SK-N-SH treated with all-trans-retinoic acid at 6 μM for 48 hours (cell line): ENCODE results near the gene ATP5F1B.
A peak's percentile ranks its signal among the peaks of the same experiment; 100 is the strongest.

Experiments used
- ATAC-seq: fragments of 200-7000 bp; cut with Tn5 transposase; 3 replicates; pipeline ENCODE4 v1.9.1; 2020; ENCODE audit warnings: mild to moderate bottlenecking, moderate library complexity
- ARNTL ChIP-seq: fragments of 450-650 bp; formaldehyde crosslinking; IDR thresholded peaks from 2 replicates; pipeline ENCODE4 v1.5.0; 2020; ENCODE audit warnings: low read depth, mild to moderate bottlenecking, moderate library complexity, borderline replicate concordance
- BACH2 ChIP-seq: fragments of 250-450 bp; sonication (Bioruptor Pico); IDR thresholded peaks from 2 replicates; pipeline ENCODE4 v1.9.0; 2021; ENCODE audit warnings: mild to moderate bottlenecking, borderline replicate concordance
- CSDC2 ChIP-seq: fragments of 250-450 bp; sonication (Bioruptor Pico); IDR thresholded peaks from 2 replicates; pipeline ENCODE4 v1.5.0; 2020; ENCODE audit warnings: mild to moderate bottlenecking, moderate library complexity
- ESRRG ChIP-seq: fragments of 250-450 bp; sonication (Bioruptor Pico); IDR thresholded peaks from 2 replicates; pipeline ENCODE4 v1.6.1; 2021; ENCODE audit warnings: mild to moderate bottlenecking
- GLIS3 ChIP-seq: fragments of 250-450 bp; sonication (Bioruptor Pico); IDR thresholded peaks from 2 replicates; pipeline ENCODE4 v1.5.0; 2020; ENCODE audit warnings: mild to moderate bottlenecking, moderate library complexity
- OSR1 ChIP-seq: fragments of 250-450 bp; sonication (Bioruptor Pico); IDR thresholded peaks from 2 replicates; pipeline ENCODE4 v1.8.0; 2022; ENCODE audit warnings: moderate library complexity, mild to moderate bottlenecking, inconsistent platforms
- PPARA ChIP-seq: fragments of 250-450 bp; sonication (Bioruptor Pico); IDR thresholded peaks from 2 replicates; pipeline ENCODE4 v1.5.0; 2020; ENCODE audit warnings: mild to moderate bottlenecking, borderline replicate concordance
- RARB ChIP-seq: fragments of 250-450 bp; sonication (Bioruptor Pico); IDR thresholded peaks from 2 replicates; pipeline ENCODE4 v1.8.0; 2021; ENCODE audit warnings: mild to moderate bottlenecking, moderate library complexity
- SNAI2 ChIP-seq: fragments of 250-450 bp; sonication (Bioruptor Pico); IDR thresholded peaks from 2 replicates; pipeline ENCODE4 v1.5.0; 2020; ENCODE audit warnings: mild to moderate bottlenecking, moderate library complexity
- TCF4 ChIP-seq: fragments of 250-450 bp; sonication (Bioruptor Pico); IDR thresholded peaks from 2 replicates; pipeline ENCODE4 v1.8.0; 2021; ENCODE audit warnings: mild to moderate bottlenecking, moderate library complexity, borderline replicate concordance
- TOX ChIP-seq: fragments of 250-450 bp; sonication (Bioruptor Pico); IDR thresholded peaks from 2 replicates; pipeline ENCODE4 v1.8.0; 2021; ENCODE audit warnings: mild to moderate bottlenecking, moderate library complexity, borderline replicate concordance
- ZC3H10 ChIP-seq: fragments of 250-450 bp; sonication (Bioruptor Pico); IDR thresholded peaks from 2 replicates; pipeline ENCODE4 v1.5.1; 2021; ENCODE audit warnings: mild to moderate bottlenecking, moderate library complexity
- ZFP3 ChIP-seq: fragments of 250-450 bp; sonication (Bioruptor Pico); IDR thresholded peaks from 2 replicates; pipeline ENCODE4 v1.5.0; 2020; ENCODE audit warnings: mild to moderate bottlenecking, moderate library complexity
- ZNF70 ChIP-seq: fragments of 450-650 bp; formaldehyde crosslinking; IDR thresholded peaks from 2 replicates; pipeline ENCODE4 v1.5.0; 2020; ENCODE audit warnings: mild to moderate bottlenecking, moderate library complexity
- ZNF8 ChIP-seq: fragments of 450-650 bp; formaldehyde crosslinking; IDR thresholded peaks from 2 replicates; pipeline ENCODE4 v1.5.0; 2020; ENCODE audit warnings: mild to moderate bottlenecking, moderate library complexity
- TF ChIP-seq, protein P1 (sequence below): fragments of 250-450 bp; sonication (Bioruptor Pico); IDR thresholded peaks from 2 replicates; pipeline ENCODE4 v1.5.1; 2021; ENCODE audit warnings: mild to moderate bottlenecking, moderate library complexity
- TF ChIP-seq, protein P2 (sequence below): fragments of 250-450 bp; sonication (Bioruptor Pico); IDR thresholded peaks from 2 replicates; pipeline ENCODE4 v1.5.0; 2020; ENCODE audit warnings: mild to moderate bottlenecking, moderate library complexity
- TF ChIP-seq, protein P3 (sequence below): fragments of 250-450 bp; sonication (Bioruptor Pico); IDR thresholded peaks from 2 replicates; pipeline ENCODE4 v1.8.0; 2020; ENCODE audit warnings: mild to moderate bottlenecking, moderate library complexity, borderline replicate concordance
- TF ChIP-seq, protein P4 (sequence below): fragments of 250-450 bp; sonication (Bioruptor Pico); IDR thresholded peaks from 2 replicates; pipeline ENCODE4 v1.5.1; 2020; ENCODE audit warnings: low read depth, mild to moderate bottlenecking, moderate library complexity
- TF ChIP-seq, protein P5 (sequence below): fragments of 250-450 bp; sonication (Bioruptor Pico); IDR thresholded peaks from 2 replicates; pipeline ENCODE4 v1.8.0; 2021; ENCODE audit warnings: low read depth, mild to moderate bottlenecking, moderate library complexity, borderline replicate concordance

Gene ATP5F1B

DNA sequence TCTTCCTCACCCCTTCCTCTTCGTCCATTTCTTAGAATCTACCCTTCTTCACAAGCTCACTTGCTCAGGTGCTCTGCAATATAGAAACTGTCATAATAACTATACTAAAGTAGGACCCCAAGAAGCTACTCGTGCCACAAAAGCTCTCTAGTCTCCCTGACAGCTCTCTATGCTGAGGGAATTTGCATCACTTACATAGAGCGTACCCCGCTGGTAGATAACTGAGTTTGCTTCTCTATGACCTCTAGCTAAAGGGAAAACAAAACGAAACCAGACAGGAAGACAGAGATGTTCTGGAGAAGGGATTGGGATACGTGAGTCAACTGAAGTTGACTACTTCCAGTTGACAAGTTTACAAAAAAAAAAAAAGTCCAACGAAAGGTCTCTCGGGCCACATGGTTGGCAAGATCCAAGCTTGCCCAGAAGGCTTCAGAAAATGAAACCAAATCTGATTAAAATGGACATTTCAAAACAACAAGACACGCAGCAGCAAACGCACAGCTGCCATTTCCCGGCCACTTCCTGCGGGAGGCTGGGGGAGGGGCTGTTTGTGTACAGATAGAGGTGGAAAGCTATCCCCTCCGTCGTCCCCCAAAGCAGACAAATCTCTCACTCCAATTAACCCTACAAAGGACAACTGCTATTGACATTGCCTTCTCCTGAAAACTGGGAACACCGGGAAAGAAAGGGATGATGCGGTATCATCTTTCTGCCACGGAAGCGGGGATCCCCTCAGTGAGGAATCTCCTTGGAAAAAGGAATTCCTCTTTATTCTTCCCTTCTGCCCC is 16.9 kb downstream of the ATP5F1B start:
- TF ChIP-seq OSR1 (no peak), ARNTL (CRISPR knock-in tag) (no peak), SNAI2 (no peak), GLIS3 (no peak), RARB (no peak), PPARA (CRISPR knock-in tag) (no peak), CSDC2 (CRISPR knock-in tag) (no peak), ESRRG (CRISPR knock-in tag) (no peak), BACH2 (CRISPR knock-in tag) (no peak), TOX (no peak)
- TF ChIP-seq, protein P1, sequence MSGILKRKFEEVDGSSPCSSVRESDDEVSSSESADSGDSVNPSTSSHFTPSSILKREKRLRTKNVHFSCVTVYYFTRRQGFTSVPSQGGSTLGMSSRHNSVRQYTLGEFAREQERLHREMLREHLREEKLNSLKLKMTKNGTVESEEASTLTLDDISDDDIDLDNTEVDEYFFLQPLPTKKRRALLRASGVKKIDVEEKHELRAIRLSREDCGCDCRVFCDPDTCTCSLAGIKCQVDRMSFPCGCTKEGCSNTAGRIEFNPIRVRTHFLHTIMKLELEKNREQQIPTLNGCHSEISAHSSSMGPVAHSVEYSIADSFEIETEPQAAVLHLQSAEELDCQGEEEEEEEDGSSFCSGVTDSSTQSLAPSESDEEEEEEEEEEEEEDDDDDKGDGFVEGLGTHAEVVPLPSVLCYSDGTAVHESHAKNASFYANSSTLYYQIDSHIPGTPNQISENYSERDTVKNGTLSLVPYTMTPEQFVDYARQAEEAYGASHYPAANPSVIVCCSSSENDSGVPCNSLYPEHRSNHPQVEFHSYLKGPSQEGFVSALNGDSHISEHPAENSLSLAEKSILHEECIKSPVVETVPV (CRISPR knock-in tag) = no peak
- TF ChIP-seq, protein P2, sequence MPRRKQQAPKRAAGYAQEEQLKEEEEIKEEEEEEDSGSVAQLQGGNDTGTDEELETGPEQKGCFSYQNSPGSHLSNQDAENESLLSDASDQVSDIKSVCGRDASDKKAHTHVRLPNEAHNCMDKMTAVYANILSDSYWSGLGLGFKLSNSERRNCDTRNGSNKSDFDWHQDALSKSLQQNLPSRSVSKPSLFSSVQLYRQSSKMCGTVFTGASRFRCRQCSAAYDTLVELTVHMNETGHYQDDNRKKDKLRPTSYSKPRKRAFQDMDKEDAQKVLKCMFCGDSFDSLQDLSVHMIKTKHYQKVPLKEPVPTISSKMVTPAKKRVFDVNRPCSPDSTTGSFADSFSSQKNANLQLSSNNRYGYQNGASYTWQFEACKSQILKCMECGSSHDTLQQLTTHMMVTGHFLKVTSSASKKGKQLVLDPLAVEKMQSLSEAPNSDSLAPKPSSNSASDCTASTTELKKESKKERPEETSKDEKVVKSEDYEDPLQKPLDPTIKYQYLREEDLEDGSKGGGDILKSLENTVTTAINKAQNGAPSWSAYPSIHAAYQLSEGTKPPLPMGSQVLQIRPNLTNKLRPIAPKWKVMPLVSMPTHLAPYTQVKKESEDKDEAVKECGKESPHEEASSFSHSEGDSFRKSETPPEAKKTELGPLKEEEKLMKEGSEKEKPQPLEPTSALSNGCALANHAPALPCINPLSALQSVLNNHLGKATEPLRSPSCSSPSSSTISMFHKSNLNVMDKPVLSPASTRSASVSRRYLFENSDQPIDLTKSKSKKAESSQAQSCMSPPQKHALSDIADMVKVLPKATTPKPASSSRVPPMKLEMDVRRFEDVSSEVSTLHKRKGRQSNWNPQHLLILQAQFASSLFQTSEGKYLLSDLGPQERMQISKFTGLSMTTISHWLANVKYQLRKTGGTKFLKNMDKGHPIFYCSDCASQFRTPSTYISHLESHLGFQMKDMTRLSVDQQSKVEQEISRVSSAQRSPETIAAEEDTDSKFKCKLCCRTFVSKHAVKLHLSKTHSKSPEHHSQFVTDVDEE (CRISPR knock-in tag) = no peak
- TF ChIP-seq, protein P3, sequence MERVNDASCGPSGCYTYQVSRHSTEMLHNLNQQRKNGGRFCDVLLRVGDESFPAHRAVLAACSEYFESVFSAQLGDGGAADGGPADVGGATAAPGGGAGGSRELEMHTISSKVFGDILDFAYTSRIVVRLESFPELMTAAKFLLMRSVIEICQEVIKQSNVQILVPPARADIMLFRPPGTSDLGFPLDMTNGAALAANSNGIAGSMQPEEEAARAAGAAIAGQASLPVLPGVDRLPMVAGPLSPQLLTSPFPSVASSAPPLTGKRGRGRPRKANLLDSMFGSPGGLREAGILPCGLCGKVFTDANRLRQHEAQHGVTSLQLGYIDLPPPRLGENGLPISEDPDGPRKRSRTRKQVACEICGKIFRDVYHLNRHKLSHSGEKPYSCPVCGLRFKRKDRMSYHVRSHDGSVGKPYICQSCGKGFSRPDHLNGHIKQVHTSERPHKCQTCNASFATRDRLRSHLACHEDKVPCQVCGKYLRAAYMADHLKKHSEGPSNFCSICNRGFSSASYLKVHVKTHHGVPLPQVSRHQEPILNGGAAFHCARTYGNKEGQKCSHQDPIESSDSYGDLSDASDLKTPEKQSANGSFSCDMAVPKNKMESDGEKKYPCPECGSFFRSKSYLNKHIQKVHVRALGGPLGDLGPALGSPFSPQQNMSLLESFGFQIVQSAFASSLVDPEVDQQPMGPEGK (CRISPR knock-in tag) = no peak
- ATAC-seq = peak; percentile 42

DNA sequence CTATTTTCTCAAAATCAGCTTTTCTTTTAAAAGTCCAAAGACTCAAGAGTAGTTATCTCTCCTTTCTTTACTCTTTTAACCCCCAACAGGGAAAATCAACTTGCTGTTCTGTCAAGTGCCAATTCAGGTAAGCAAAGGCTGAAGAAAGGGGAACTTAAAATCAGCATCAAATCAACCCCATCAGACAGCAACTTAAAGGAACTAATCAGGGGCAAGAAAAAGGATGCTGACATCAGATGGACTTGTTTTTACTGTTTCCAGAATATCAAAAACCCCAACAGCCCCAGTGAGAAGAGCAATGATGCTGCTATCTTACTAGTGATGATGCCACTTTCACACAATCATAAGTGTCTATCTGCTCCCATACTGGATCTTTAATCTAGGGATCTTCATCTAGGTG is 19.1 kb downstream of the ATP5F1B start:
- ATAC-seq = no peak
- TF ChIP-seq ZFP3 (CRISPR knock-in tag) = no peak
- no peak for TF ChIP-seq ZNF70 (CRISPR knock-in tag)
- TF ChIP-seq, protein P1 (CRISPR knock-in tag) = no peak
- TF ChIP-seq TCF4 = no peak
- no peak for TF ChIP-seq ZNF8 (CRISPR knock-in tag)
- TF ChIP-seq, protein P2 (CRISPR knock-in tag) = no peak

DNA sequence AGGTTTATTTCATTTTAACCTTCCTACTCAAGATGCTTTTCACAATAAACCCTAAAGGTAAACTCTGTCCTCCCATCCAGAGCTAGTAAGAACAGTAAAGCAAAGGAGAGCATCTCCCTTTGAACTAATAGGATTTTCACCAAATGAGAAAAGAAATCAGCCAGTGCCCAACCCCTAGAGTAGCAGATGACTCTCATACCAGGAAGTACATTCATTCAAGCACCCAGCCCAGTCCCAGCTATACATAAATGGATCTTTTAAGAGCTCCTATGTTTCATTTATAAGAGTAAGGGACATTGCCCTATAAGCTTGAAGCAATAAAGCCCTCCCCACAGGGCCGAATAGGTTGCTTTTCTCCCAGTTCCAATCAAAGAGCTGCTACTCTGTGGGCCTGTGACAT is 23.2 kb downstream of the ATP5F1B start:
- ATAC-seq = no peak
- TF ChIP-seq, protein P2 (CRISPR knock-in tag) = no peak
- TF ChIP-seq TCF4 (no peak), ZNF8 (CRISPR knock-in tag) (no peak), ZC3H10 (CRISPR knock-in tag) (no peak)
- TF ChIP-seq, protein P4, sequence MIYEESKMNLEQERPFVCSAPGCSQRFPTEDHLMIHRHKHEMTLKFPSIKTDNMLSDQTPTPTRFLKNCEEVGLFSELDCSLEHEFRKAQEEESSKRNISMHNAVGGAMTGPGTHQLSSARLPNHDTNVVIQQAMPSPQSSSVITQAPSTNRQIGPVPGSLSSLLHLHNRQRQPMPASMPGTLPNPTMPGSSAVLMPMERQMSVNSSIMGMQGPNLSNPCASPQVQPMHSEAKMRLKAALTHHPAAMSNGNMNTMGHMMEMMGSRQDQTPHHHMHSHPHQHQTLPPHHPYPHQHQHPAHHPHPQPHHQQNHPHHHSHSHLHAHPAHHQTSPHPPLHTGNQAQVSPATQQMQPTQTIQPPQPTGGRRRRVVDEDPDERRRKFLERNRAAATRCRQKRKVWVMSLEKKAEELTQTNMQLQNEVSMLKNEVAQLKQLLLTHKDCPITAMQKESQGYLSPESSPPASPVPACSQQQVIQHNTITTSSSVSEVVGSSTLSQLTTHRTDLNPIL (CRISPR knock-in tag) = no peak
- TF ChIP-seq, protein P5, sequence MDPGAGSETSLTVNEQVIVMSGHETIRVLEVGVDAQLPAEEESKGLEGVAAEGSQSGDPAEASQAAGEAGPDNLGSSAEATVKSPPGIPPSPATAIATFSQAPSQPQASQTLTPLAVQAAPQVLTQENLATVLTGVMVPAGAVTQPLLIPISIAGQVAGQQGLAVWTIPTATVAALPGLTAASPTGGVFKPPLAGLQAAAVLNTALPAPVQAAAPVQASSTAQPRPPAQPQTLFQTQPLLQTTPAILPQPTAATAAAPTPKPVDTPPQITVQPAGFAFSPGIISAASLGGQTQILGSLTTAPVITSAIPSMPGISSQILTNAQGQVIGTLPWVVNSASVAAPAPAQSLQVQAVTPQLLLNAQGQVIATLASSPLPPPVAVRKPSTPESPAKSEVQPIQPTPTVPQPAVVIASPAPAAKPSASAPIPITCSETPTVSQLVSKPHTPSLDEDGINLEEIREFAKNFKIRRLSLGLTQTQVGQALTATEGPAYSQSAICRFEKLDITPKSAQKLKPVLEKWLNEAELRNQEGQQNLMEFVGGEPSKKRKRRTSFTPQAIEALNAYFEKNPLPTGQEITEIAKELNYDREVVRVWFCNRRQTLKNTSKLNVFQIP (CRISPR knock-in tag) = no peak
